ENCODE data around the gene TMEM92. TPM values are rescaled to one million over a fixed set of nuclear protein-coding genes. Genes with fewer than 3 reads are reported as not detected.

The TMEM92 gene
- total RNA-seq, 2 experiments from 2014 or later: not detected

- TF ChIP-seq EZH2phosphoT487 (IDR thresholded peaks at IDR 0.05; ENCODE audit: borderline replicate concordance, low read depth, low read length): no peak
- TF ChIP-seq CTCF (conservative IDR thresholded peaks at IDR 0.05; ENCODE audit: low read length): no peak
- CTCF ChIA-PET (ENCODE audit: unreplicated experiment): no interaction called here
- BruUV-seq (replicated peaks): no TSS peak
- POLR2A ChIA-PET: no interaction called here
- Histone ChIP-seq H3K4me2 (ENCODE audit: low read length) (no peak overlapping the region), H3K4me1 (ENCODE audit: insufficient read depth, low read length, poor library complexity, severe bottlenecking) (no peaks in the 10 kb centered on the region), H3K79me2 (ENCODE audit: insufficient read depth, low read depth, low read length) (no peaks in the 10 kb centered on the region), H3K4me3 (ENCODE audit: low read depth, low read length, poor library complexity, severe bottlenecking) (no peak overlapping the region), H3K36me3 (ENCODE audit: insufficient read depth, low read length) (no peaks in the 10 kb centered on the region), H3K27ac (ENCODE audit: low read depth, low read length, poor library complexity, severe bottlenecking) (no peak overlapping the region), H4K20me1 (ENCODE audit: insufficient read depth, low read length) (no peaks in the 10 kb centered on the region), H3K9me2 (ENCODE audit: insufficient read depth, low read length) (no peaks in the 10 kb centered on the region), H3K9me3 (ENCODE audit: low read length) (no peaks in the 10 kb centered on the region), H2AFZ (ENCODE audit: low read length) (no peak overlapping the region)
- intact Hi-C loops (cut with micrococcal nuclease; ENCODE audit: unreplicated experiment): no loop called here
- no peak for DNase-seq (ENCODE audit: low spot score)
Measured at GRCh38 chr17:50304781-50305404, 30.6 kb downstream of the TMEM92 start.

- no peak overlapping the region for H3K27ac ChIP-seq (ENCODE audit: low read depth, low read length, poor library complexity, severe bottlenecking)
- POLR2A ChIA-PET: no interaction called here
- TF ChIP-seq EZH2phosphoT487 (IDR thresholded peaks at IDR 0.05; ENCODE audit: borderline replicate concordance, low read depth, low read length) (no peak), CTCF (conservative IDR thresholded peaks at IDR 0.05; ENCODE audit: low read length) (no peak)
- no peaks in the 10 kb centered on the region for H3K36me3 ChIP-seq (ENCODE audit: insufficient read depth, low read length)
- H4K20me1 ChIP-seq (ENCODE audit: insufficient read depth, low read length): no peaks in the 10 kb centered on the region
- H3K4me1 ChIP-seq (ENCODE audit: insufficient read depth, low read length, poor library complexity, severe bottlenecking): no peaks in the 10 kb centered on the region
- no peak overlapping the region for H3K4me2 ChIP-seq (ENCODE audit: low read length)
- H3K4me3 ChIP-seq (ENCODE audit: low read depth, low read length, poor library complexity, severe bottlenecking): no peak overlapping the region
- BruUV-seq (replicated peaks): no TSS peak
- no peaks in the 10 kb centered on the region for H3K9me3 ChIP-seq (ENCODE audit: low read length)
- H2AFZ ChIP-seq (ENCODE audit: low read length): no peak overlapping the region
- CTCF ChIA-PET (ENCODE audit: unreplicated experiment): no interaction called here
- DNase-seq (ENCODE audit: low spot score): no peak
- intact Hi-C loops (cut with micrococcal nuclease; ENCODE audit: unreplicated experiment): no loop called here
- H3K79me2 ChIP-seq (ENCODE audit: insufficient read depth, low read depth, low read length): no peaks in the 10 kb centered on the region
- H3K9me2 ChIP-seq (ENCODE audit: insufficient read depth, low read length): no peaks in the 10 kb centered on the region
Measured at GRCh38 chr17:50307654-50308053, 33.4 kb downstream of the TMEM92 start.

GRCh38 chr17:50308666-50309065 is 34.4 kb downstream of the TMEM92 start:
- POLR2A ChIA-PET: no interaction called here

More at GRCh38 chr17:50308666-50309065, 34.4 kb downstream of the TMEM92 start:
- no peak overlapping the region for H3K27ac ChIP-seq (ENCODE audit: low read depth, low read length, poor library complexity, severe bottlenecking)
- no peaks in the 10 kb centered on the region for H3K4me1 ChIP-seq (ENCODE audit: insufficient read depth, low read length, poor library complexity, severe bottlenecking)
- no peak overlapping the region for H3K4me3 ChIP-seq (ENCODE audit: low read depth, low read length, poor library complexity, severe bottlenecking)
- CTCF ChIA-PET (ENCODE audit: unreplicated experiment): no interaction called here
- no peaks in the 10 kb centered on the region for H3K36me3 ChIP-seq (ENCODE audit: insufficient read depth, low read length)
- DNase-seq (ENCODE audit: low spot score): no peak
- no peak overlapping the region for H2AFZ ChIP-seq (ENCODE audit: low read length)
- H4K20me1 ChIP-seq (ENCODE audit: insufficient read depth, low read length): no peaks in the 10 kb centered on the region
- intact Hi-C loops (cut with micrococcal nuclease; ENCODE audit: unreplicated experiment): no loop called here
- no peaks in the 10 kb centered on the region for H3K79me2 ChIP-seq (ENCODE audit: insufficient read depth, low read depth, low read length)
- H3K9me3 ChIP-seq (ENCODE audit: low read length): no peaks in the 10 kb centered on the region
- no TSS peak for BruUV-seq (replicated peaks)
- no peak for TF ChIP-seq CTCF (conservative IDR thresholded peaks at IDR 0.05; ENCODE audit: low read length)
- H3K4me2 ChIP-seq (ENCODE audit: low read length): no peak overlapping the region
- no peaks in the 10 kb centered on the region for H3K9me2 ChIP-seq (ENCODE audit: insufficient read depth, low read length)

Data from OCI-LY7 (cell line).